ENCODE results near the gene COQ5. TPM values are rescaled to one million over a fixed set of nuclear protein-coding genes. Genes with fewer than 3 reads are reported as not detected.

COQ5 gene, protein sequence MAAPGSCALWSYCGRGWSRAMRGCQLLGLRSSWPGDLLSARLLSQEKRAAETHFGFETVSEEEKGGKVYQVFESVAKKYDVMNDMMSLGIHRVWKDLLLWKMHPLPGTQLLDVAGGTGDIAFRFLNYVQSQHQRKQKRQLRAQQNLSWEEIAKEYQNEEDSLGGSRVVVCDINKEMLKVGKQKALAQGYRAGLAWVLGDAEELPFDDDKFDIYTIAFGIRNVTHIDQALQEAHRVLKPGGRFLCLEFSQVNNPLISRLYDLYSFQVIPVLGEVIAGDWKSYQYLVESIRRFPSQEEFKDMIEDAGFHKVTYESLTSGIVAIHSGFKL
- total RNA-seq = 25.3 TPM

DNA sequence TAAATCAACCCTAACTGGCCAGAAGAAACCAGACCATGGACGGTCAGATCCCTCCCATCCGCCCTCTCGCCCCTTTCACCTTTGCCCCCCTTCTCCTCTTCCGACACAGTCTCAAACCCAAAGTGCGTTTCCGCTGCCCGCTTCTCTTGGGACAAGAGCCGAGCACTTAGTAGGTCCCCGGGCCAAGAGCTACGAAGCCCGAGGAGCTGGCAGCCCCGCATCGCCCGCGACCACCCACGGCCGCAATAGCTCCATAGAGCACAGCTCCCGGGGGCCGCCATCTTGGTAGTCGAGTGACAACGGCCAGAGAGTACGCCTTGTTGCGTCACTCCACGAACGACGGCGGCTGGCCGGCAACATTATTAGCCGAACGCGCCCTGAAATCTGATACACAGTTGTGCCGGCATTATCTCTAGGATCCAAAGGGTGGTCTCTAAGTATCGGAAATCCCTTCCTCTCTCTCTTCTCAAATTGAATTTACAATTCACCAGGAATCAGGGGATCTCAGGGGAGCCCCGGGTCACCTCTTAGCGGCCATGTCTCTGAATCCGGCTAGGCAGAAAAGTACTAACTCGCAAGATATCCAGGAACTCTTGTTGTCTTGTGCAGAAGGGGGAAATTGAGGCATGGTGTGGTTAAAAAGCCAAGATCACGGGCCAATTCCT, at the start of gene COQ5:
Gene COQ5 (minus strand): TSS at position 298 of the 665 bp plus-strand sequence. CDS start 17 bp downstream, at position 281.
- DNase-seq (ENCODE audit: low spot score in 2 of 2) (peak; percentile 64 to 81), FAIRE-seq (no peak)

DNA sequence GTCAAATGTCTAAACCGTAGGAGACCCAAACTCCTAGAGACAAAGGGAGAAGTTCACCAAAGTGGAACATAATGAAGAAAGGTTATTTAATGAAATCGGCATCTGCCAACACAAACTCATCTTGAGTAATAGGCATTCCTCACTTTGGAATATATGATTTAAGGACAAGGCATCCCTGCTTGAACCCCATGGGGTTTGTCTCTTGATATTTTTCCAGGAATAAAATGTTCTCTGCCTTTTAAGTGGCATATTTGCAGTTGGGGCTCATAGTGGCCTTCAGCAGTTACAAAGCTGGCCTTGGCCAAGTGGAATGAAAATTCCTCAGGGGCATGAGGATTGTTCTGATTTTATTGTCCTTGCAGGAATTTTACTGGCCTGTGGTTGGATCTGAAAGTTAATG, 45.1 kb upstream of the COQ5 start:
- no peak for FAIRE-seq

DNA sequence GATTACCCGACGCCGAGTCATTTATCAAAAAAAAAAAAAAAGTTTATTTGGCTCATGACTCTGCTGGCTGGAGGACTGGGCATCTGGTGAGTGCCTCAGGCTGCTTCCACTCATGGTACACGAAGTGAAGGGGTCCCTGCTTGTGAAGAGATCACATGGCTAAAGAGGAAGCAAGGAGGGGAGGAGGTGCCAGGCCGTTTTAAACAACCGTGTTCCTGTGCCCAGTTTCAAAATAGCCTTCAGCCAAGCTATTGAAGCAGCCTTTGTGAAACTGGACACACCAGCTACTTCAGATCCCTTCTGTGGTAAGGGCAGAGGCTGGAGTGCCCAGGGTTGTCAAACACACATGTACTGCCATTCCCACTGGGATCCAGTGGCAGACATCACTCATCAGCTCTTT, 44.6 kb upstream of the COQ5 start:
- FAIRE-seq (no peak), DNase-seq (ENCODE audit: low spot score in 2 of 2) (no peak)

More for the DNA sequence above, 45.1 kb upstream of the COQ5 start:
- no peak for DNase-seq (ENCODE audit: low spot score in 2 of 2)

DNA sequence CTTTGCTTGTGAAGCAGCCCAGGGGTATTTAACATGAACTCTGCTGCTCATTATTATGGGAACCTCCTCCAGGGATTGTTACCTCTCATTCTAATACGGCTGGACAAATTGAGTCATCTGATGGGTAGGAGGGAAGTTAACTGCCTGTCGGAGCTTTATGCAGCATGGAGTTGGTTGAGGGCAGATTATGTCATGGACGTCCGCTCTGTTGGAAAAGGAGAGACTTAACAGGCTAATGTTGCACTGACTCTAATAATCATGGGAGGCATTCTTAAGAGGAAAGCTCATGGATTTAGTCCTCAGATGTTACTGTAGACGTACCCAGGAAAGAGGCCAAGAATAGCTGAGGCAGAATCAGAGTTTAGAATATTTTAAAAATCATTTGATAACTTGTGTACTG, 42.3 kb upstream of the COQ5 start:
- no peak for FAIRE-seq

DNA sequence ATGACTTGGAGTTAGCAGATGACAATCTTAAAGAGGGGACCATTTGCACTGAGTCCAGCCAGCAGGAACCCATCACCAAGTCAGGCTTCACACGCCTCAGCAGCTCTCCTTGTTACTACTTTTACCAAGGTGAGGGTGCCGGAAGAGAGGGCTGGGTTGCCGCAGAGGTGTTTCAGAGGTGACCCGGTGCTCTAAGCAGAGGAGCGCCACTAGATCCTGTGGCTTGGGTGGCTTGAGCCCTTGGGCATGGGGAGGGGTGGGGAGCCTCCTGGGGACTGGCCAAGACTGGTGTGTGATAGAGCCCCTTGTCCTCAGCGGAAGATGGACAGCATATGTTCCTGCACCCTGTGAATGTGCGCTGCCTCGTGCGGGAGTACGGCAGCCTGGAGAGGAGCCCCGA, 34.5 kb upstream of the COQ5 start:
- FAIRE-seq = no peak
- DNase-seq (ENCODE audit: low spot score in 2 of 2) = no peak

More for the DNA sequence above, 42.3 kb upstream of the COQ5 start:
- DNase-seq (ENCODE audit: low spot score in 2 of 2) = no peak

DNA sequence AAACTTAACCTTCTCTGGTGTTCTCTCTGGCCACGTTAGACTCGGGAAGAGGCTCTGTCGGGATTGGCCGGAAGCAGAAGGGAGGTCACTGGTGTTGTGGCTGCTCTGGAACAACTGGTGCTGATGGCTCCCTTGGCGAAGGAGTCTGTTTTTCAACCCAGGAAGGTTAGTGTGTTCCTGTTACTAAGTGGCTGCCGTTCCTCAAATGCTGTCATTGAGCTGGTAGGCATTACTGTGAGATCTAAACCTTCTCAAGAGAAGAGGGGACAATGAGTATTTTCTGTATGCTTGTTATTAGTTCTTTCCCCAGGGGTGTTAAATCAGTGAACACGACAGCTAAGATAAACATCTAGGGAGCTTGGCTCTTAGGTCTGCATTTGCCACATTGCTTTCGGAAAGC, 33.9 kb upstream of the COQ5 start:
- DNase-seq (ENCODE audit: low spot score in 2 of 2) (no peak), FAIRE-seq (no peak)

DNA sequence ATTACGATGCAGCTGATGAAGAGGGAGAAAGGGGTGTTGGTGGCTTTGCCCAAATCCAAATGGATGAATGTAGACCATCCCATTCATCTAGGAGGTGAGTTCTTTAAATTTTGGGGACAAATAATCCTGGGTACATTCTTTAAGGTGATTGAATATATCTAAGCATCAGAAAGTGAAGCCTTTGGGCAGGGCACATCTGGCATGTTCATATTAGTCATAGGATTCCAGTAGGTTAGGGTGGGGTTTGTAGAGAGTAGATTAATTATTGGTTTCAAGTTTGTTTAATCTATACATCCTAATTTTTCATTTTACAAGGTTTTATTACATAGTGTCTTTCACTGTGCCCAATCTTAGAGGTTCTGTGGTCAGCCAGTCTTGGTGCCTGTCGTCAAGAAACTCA, 28.6 kb upstream of the COQ5 start:
- FAIRE-seq (no peak), DNase-seq (ENCODE audit: low spot score in 2 of 2) (no peak)

DNA sequence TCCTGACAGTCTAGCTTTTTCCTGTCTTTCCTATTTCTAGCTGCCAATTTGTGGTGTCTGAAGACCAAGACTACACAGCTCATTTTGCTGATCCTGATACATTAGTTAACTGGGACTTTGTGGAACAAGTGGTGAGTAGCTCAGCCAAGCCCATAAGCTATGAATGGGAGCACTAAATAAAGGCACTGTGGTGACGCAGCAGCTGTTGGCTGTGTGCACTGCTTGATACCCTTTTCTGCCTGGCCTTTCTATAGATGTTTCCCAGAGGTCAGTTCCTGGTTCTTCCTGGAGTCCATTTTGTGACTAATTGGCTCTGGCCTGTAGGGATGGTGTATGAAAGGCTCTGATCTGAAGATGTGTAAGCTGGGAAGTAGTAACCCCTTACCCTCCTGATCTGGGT, 25.7 kb upstream of the COQ5 start:
- DNase-seq (ENCODE audit: low spot score in 2 of 2) (peak in 1 of 2 donors; percentile 33), FAIRE-seq (no peak)

DNA sequence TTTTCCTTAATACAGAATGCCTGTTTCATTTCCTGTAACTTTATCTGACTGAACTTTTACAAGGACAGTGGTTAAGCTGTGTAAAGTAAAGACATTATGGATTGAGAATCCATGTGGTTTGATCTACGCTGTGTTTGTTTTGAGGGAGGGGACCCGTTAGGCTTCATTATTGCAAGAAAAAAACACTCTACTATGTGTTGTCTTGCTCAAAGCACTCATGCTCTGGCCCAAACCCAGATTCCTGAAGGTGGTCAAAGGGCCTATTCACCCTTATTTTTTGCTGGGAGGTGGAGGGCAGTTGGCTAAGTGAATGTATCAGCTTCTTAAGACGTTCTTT, 17.1 kb upstream of the COQ5 start:
- DNase-seq (ENCODE audit: low spot score in 2 of 2) (no peak), FAIRE-seq (no peak)

DNA sequence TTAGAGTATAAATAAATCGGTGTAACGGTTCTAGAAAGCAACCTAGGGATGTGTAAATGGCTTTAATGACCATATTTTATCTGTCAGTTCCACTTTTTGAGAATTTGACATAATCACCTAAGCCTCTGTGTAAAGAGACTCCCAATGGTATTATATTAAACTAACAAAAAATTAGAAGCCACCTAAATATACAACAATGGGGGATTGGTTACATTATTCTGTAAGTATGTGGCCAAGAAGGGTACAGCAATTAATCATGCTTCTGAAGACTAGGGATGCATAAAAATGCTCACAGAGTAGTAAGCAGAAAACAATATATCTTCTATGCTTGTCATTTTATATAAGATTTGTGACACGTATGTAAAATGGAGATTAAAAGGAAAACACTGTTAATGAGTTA, 15.7 kb upstream of the COQ5 start:
- DNase-seq (ENCODE audit: low spot score in 2 of 2) (no peak), FAIRE-seq (no peak)

DNA sequence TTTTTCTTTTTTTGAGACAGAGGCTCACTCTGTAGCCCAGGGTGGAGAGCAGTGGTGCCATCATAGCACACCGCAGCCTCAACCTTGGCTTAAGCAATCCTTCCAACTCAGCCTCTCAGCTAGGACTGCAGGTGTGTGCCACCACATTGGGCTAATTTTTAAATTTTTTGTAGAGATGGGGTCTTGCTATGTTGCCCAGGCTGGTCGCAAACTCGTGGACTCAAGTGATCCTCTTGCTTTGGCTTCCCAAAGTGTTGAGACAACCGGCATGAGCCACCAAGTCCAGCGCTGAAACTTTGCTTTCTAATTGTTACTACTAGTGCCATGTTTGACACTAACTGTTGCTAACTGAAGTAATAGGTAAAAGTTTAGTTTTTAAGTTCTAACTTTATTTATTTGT, 13.2 kb upstream of the COQ5 start:
- FAIRE-seq = no peak

DNA sequence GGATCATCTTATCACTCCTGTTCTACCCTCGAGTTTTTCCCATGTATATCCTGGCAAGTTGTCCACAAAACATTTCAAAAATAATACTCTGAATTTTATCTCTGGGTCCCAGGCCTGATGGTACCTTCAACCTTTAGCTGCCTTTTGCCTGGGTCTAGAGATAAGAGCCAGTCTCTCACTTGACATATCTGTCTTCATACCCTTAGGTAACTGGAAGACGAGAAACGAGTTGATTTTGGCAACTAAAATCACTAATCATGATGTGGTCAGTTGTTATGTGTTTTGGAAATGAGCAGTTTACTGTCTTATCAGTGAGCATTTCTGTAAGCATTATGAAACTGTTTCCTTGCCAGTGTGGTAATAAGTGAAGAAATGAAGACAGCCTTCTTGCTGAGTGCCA, 11.5 kb upstream of the COQ5 start:
- FAIRE-seq = no peak

More for the DNA sequence above, 13.2 kb upstream of the COQ5 start:
- no peak for DNase-seq (ENCODE audit: low spot score in 2 of 2)

DNA sequence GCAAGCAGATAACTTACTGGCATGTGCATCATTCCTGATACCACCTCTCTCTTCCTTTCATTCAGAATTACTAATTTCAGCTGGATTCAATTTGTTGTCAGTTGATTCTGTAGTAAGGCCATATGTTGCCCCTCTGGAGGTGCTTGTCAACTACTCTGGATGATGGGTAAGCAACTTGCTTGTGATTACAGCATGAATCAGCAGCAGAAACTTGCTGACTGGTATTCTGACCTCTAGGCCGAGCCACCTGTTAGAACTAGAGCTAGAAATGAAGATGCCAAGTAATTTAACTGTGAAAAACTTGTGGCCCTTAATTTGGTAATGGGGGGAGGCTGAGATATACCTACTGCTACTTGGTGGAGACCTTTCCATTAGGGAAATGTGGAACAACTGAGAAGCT, 10.3 kb upstream of the COQ5 start:
- no peak for DNase-seq (ENCODE audit: low spot score in 2 of 2)
- FAIRE-seq = no peak

More for the DNA sequence above, 11.5 kb upstream of the COQ5 start:
- no peak for DNase-seq (ENCODE audit: low spot score in 2 of 2)

DNA sequence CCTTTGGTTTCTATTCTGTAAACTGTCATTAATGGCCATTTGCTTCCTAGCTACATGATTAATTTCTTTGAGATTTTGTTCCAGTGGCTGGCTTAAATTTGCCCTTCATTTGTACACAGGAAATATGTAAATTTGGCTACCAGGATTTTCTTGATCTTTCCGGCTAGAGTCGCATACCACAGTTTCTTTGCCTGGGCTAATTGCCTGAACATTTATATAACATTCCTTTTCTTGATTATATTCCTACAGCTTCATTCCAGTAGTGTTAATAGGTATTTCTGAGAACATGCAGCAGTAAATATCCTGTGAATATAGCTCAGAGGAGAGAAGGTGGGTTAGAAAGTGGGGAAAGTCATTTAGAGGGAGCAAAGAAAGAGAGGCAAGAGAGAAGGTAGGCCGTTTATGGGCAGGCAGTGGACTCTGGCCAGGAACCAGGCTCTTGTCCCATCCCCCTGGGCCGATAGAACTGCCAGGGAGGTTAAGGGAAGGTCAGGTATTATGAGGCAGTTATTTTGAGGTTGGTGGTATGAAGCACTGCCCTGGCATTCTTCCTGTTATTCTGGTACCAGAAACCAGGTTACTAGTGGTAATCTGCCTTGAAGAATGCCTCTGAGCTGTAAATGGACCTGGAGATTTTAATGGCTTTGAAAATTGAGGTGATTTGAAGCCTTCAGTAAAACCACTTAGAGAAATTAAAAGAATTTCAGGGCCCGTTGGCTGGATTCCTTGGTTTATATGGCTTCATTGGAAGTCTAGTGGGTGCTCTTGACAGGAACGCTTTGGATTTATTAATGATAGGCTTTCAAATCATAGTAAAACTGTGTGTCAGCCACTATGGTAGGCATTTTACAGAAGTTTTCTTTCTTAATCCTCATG, 9.6 kb upstream of the COQ5 start:
- no peak for FAIRE-seq

DNA sequence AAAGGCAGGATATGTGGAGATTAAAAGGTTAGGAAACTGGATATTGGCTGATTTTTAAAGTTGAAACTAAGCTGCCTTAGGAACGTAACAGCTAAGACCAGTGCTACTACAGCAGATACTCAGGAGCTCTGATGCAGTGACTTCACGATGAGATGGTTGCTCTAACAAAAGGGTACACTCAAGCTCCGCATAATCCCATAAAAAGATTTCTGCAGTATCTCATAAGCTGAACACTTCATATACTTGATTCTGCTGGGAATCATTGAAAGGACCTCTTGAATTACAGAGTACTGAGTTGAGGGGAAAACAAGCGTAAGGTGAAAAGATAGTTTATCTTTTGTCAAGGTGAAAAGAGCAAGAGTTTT, 8.9 kb upstream of the COQ5 start:
- DNase-seq (ENCODE audit: low spot score in 2 of 2) (no peak), FAIRE-seq (no peak)

More for the DNA sequence above, 9.6 kb upstream of the COQ5 start:
- DNase-seq (ENCODE audit: low spot score in 2 of 2) = no peak

DNA sequence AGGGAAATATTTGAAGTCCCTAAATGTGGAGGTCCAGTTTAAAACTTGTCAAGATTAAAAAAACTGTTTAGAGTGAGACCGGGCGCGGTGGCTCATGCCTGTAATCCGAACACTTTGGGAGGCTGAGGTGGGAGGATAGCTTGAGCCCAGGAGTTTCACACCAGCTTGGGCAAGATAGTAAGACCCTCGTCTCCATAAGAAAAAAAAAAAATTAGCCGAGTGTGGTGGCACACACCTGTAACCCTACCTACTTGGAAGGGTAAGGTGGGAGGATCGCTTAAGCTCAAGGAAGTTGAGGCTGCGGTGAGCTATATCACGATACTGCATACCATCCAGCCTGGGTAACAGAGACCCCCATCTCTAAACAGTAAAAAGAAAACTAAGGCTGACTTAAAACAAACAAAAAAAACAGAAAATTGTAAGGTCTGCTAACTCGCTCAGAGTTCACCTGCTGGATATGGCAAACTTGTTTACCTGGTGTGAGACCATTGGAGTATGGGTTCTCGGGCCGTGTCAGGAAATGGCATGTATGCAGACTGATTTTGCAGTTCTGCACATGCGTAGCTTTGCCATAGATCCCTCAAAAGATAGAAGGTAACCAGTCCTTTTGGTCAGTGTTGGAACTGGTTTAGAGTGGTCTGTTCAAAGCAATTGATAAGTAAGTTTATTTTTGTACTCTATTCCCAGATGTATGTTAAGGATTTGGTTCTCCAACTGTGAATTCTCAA, 7.3 kb upstream of the COQ5 start:
- FAIRE-seq = no peak
- no peak for DNase-seq (ENCODE audit: low spot score in 2 of 2)

DNA sequence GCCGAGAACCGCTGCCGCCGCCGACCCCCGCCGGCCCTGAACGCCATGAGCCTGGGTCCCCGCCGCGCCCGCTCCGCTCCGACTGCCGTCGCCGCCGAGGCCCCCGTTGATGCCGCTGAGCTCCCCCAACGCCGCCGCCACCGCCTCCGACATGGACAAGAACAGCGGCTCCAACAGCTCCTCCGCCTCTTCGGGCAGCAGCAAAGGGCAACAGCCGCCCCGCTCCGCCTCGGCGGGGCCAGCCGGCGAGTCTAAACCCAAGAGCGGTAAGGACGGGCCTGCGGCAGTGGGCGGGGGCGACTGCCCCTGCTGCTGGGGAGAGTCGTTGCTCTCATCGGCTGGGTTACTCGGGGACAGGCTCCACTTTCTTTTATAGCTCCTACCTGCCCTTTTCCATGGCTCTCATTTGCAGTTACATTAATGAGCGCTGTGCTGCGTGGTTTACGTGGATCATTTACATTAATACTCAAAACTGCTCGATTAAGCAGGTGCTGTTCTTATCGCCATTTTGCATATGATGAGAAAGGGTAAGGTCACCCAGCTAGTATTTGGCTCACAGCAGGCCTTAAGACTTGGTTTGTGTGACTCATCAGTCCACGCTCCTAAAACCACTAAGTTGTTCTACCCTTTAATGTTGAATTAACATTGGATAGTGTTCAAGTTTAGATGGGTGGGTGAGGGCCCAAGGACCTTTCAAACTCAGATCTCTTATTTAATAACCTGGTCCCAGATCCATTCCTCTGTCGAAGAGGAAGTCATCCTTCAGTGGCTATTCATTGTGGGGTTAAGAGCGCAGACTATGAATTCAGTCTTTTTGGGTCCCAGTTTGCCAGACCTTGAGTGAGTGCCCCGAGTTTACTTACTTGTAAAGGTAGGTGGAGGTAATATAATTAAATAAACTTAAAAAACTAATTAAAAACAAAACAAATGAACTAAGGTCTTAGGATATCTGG, 6.0 kb upstream of the COQ5 start:
- FAIRE-seq (no peak), DNase-seq (ENCODE audit: low spot score in 2 of 2) (peak in 1 of 2 donors; percentile 50)

DNA sequence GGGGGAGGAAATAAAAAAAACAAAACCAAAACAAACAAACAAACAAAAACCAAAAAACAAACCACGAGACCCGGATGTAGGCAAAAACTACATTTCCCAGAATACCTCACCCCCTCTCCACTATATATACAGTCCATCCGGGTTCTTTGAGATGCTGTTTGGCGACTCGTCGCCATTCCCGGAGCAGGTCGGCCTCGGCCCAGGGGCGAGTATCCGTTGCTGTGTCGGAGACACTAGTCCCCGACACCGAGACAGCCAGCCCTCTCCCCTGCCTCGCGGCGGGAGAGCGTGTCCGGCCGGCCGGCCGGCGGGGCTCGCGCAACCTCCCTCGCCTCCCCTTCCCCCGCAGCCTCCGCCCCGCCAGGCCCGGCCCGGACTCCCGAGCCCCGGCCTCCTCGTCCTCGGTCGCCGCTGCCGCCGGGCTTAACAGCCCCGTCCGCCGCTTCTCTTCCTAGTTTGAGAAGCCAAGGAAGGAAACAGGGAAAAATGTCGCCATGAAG, 5.3 kb upstream of the COQ5 start, which contains the start of gene RNF10:
Gene RNF10 (plus strand): TSS at position 154 of the 500 bp plus-strand sequence. CDS start 456 bp downstream, outside the sequence.
- no peak for FAIRE-seq

DNA sequence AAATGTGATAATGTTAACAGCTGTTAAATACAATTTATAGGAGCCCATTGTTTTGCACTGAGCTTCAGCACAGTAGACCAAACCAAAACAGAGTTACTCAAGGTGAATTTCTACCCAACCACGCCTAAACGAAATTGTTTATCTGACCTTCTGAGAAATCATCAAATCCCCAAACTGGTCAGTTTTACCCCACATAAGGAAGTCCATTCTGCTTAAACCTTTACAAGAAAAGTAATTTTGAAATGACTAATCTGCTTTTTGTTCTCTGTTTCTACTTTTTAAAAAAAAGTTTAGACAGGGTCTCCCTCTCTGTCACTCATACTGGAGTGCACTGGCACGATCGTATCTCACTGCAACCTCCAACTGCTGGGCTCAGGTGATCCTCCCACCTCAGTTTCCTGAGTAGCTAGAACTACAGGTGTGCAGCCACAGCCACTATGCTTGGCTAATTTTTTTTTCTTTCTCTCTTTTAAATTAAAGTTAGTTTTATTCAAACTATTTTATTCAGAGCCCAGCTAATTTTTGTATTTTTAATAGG, 3.8 kb upstream of the COQ5 start:
- FAIRE-seq (no peak), DNase-seq (ENCODE audit: low spot score in 2 of 2) (no peak)

More for the DNA sequence above, 5.3 kb upstream of the COQ5 start, which contains the start of gene RNF10:
- DNase-seq (ENCODE audit: low spot score in 2 of 2) = peak; percentile 87 to 96
